Lower lobe of right lung (tissue), 2 donors: Measurements from ENCODE around the gene JMJD1C. TPM values are rescaled to one million over a fixed set of nuclear protein-coding genes. Genes with fewer than 3 reads are reported as not detected.

Source experiments
- ATAC-seq, 2 donors: fragments of 200-7000 bp; cut with Tn5 transposase; one replicate each; pipeline ENCODE4 v1.9.1; 2020 to 2022; ENCODE audit warnings: mild to moderate bottlenecking in 2 of 2, moderate library complexity in 2 of 2
- DNase-seq: peaks from one replicate; pipeline ENCODE4 v3.0.0-alpha.2; 2020
- H3K27ac ChIP-seq: fragments of 200-600 bp; one replicate; pipeline ENCODE4 v1.8.0; 2022
- H3K27me3 ChIP-seq: fragments of 200-600 bp; one replicate; pipeline ENCODE4 v1.8.0; 2022; ENCODE audit warnings: low read depth
- H3K36me3 ChIP-seq: fragments of 200-600 bp; one replicate; pipeline ENCODE4 v1.8.0; 2022; ENCODE audit warnings: mild to moderate bottlenecking
- H3K4me1 ChIP-seq: fragments of 200-600 bp; one replicate; pipeline ENCODE4 v1.8.0; 2022
- H3K4me3 ChIP-seq: fragments of 200-600 bp; one replicate; pipeline ENCODE4 v1.8.0; 2022; ENCODE audit warnings: mild to moderate bottlenecking
- H3K9me3 ChIP-seq: fragments of 200-600 bp; one replicate; pipeline ENCODE4 v1.8.0; 2022
- CTCF ChIP-seq: fragments of 200-600 bp; IDR thresholded peaks from one replicate; pipeline ENCODE4 v1.8.0; 2022; ENCODE audit warnings: antibody characterized with exemption, mild to moderate bottlenecking
- intact Hi-C: fragments of 100-400 bp; cut with DNase I; formaldehyde crosslinking; loops from one replicate; pipeline ENCODE4 v1.11.0; 2022
- total RNA-seq: library from RNA; stranded (reverse); fragmentation: NEBNext Ultra II Directional; extraction: Animal tissue kit (Norgen Biotek cat#: 25700); gene quantifications from one replicate; pipeline ENCODE4 v1.2.1, GENCODE V29; 2021
- donor health status: DM: no; HTN: yes; CAD: no; lungs with severe emphysema.

The JMJD1C gene
- total RNA-seq, 1 donor from 2014 or later, result 100.0 TPM

DNA sequence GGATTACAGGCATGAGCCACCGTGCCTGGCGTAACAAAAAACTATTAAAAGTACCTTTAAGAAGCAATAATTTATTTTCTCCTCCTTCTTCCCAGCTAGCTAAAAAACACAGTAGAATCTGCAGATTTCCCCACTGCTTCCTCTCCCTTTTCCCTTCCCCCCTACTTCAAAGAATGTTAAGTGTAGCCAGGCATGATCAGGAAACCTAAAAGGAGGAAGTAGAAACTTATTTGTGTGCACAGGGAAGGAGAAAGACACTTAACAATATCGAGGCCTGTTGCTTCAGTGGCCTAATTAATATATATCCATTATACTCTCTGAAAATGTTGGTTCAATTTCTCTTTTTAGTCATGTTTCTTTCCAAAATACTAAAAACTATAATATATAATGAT lies 204.9 kb downstream of the JMJD1C start:
- H3K27ac ChIP-seq, result no peak overlapping the region
- H3K36me3 ChIP-seq, result peaks cover 5% of the 10 kb centered on the region
- no peaks in the 10 kb centered on the region for H3K27me3 ChIP-seq
- H3K4me1 ChIP-seq, result peaks cover 85% of the 10 kb centered on the region
- intact Hi-C loops, result no loop called here
- ATAC-seq, result no peak
- no peak for TF ChIP-seq CTCF
- no peaks in the 10 kb centered on the region for H3K9me3 ChIP-seq
- H3K4me3 ChIP-seq, result no peak overlapping the region
- no peak for DNase-seq

- H3K4me1 ChIP-seq, result peaks cover 91% of the 10 kb centered on the region
- no peak for ATAC-seq
- no peak for DNase-seq
- peak overlapping the region; percentile 6 for H3K27ac ChIP-seq
- intact Hi-C loops, result no loop called here
- no peaks in the 10 kb centered on the region for H3K9me3 ChIP-seq
- H3K27me3 ChIP-seq, result no peaks in the 10 kb centered on the region
- H3K36me3 ChIP-seq, result peaks cover 5% of the 10 kb centered on the region
- H3K4me3 ChIP-seq, result no peak overlapping the region
- TF ChIP-seq CTCF, result no peak
These were observed 205.5 kb downstream of the JMJD1C start for GRCh38 chr10:63260103-63260859.

DNA sequence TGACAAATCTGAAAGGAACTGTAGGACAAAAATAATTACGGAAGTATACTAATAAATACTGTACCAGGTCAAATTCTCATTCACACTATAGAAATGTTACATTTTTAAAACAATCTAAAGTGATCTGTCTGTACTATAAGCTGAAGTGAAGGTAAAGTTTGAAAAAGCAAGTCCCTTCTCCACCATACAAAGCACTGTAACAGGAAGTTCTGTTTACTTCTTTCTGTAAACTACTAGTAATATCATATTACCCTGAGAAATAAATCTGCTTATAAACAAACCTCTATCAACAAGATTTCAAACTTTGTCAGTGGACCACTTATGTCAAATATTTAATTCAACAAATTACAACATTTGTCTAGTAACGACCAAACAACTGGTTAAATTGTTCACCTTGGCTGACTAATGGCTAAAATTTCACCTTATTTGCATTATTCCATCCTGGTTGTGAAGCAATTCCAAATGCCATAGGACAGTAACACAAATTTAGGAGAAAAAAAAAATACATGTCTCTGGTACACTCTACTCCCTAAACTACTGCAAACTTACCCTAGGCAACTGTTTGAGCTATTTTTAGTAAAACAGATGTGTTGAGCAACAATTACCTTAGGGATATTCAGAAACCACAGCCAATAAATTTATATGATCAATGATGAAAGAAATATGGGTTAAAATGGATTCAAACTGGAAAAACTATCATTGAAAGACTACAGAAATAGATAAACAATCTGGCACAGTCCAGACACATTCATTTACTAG lies 206.7 kb downstream of the JMJD1C start:
- Histone ChIP-seq H3K27ac (peak overlapping the region; percentile 32), H3K27me3 (no peaks in the 10 kb centered on the region), H3K4me3 (no peak overlapping the region), H3K9me3 (no peaks in the 10 kb centered on the region), H3K4me1 (peaks cover 91% of the 10 kb centered on the region), H3K36me3 (peaks cover 5% of the 10 kb centered on the region)
- intact Hi-C loops, result no loop called here
- TF ChIP-seq CTCF, result no peak
- ATAC-seq (no peak), DNase-seq (no peak)

- H3K4me3 ChIP-seq, result no peak overlapping the region
- peaks cover 5% of the 10 kb centered on the region for H3K36me3 ChIP-seq
- TF ChIP-seq CTCF, result no peak
- intact Hi-C loops, result no loop called here
- peak overlapping the region; percentile 32 for H3K27ac ChIP-seq
- H3K27me3 ChIP-seq, result no peaks in the 10 kb centered on the region
- H3K4me1 ChIP-seq, result peaks cover 82% of the 10 kb centered on the region
- DNase-seq (no peak), ATAC-seq (no peak)
- no peaks in the 10 kb centered on the region for H3K9me3 ChIP-seq
These were observed 208.0 kb downstream of the JMJD1C start for GRCh38 chr10:63257778-63258177.

DNA sequence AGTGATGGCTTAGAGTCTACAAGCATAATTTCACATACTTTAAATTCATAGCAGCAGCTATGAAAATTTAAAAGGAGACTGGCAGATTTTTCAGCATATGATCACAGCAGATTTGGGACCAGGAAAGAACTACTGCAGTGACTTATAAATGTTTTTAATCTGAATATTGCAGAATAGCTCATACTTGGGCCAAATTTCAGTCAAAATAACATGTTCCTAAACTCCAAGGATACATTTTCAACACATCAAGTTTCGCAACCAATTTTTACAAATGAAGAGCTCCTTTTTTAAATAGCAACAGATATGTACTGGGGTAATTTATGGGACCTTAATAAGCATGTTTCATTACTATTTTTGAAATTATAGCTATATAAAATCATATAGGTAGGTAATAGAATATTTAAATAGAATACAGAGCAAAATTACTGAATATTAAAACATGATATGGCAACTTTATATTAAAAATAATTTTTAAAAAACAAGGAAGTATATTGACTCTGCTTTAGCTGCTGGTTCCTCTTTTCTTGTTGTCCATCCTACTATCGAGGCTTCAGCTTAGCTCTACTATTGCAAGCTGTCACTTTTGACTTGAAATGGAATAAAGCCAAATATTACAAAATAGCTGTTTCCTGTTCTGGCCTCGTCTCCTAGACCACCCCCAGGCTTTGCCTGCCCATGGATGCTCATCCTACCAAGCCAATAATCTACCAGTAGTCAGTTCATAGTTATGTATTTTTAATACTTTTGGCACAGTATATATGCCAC lies 209.6 kb downstream of the JMJD1C start:
- peak overlapping the region; percentile 15 for H3K27ac ChIP-seq
- ATAC-seq (peak; percentile 73 to 77), DNase-seq (no peak)
- peaks cover 73% of the 10 kb centered on the region for H3K4me1 ChIP-seq
- peaks cover 5% of the 10 kb centered on the region for H3K36me3 ChIP-seq
- no peaks in the 10 kb centered on the region for H3K9me3 ChIP-seq
- H3K27me3 ChIP-seq, result no peaks in the 10 kb centered on the region
- no peak overlapping the region for H3K4me3 ChIP-seq
- TF ChIP-seq CTCF, result no peak
- intact Hi-C loops, result no loop called here
